Fibroblast of lung (primary cell): ENCODE measurements around the gene UNKL. TPM values are rescaled to one million over a fixed set of nuclear protein-coding genes. Genes with fewer than 3 reads are reported as not detected.

Source experiments
- DNase-seq, 2 donors: peaks; one replicate each; pipeline versions ENCODE4 v3.0.0 to v3.0.0-alpha.2; 2010; ENCODE audit warnings: low read depth in 2 of 2
- H2AFZ ChIP-seq: 2 replicates; pipeline ENCODE4 v1.5.1; 2012; ENCODE audit warnings: low read length, control low read depth, inconsistent platforms
- H3K27ac ChIP-seq: 2 replicates; pipeline ENCODE4 v1.5.1; 2011; ENCODE audit warnings: low read length, control low read depth; ENCODE audit not compliant: insufficient read depth
- H3K27me3 ChIP-seq: 2 replicates; pipeline ENCODE4 v1.5.1; 2011; ENCODE audit warnings: mild to moderate bottlenecking, low read length; ENCODE audit not compliant: control insufficient read depth, insufficient read depth
- H3K36me3 ChIP-seq: 2 replicates; pipeline ENCODE4 v1.5.1; 2011; ENCODE audit warnings: low read length; ENCODE audit not compliant: control insufficient read depth, insufficient read depth
- H3K4me1 ChIP-seq: 2 replicates; pipeline ENCODE4 v1.5.1; 2011; ENCODE audit warnings: low read length; ENCODE audit not compliant: control insufficient read depth, insufficient read depth; ENCODE audit errors: extremely low read depth
- H3K4me2 ChIP-seq: 2 replicates; pipeline ENCODE4 v1.5.1; 2011; ENCODE audit warnings: low read length, control low read depth; ENCODE audit not compliant: insufficient read depth; ENCODE audit errors: extremely low read depth
- H3K4me3 ChIP-seq, 4 experiments: fragments of 200-600 bp in 1 of 4; sonication (generic) in 1 of 4; replicated peaks in 1 of 4; 2 replicates each; pipeline ENCODE4 v1.5.1; 2011 to 2016; ENCODE audit warnings: low read length in 4 of 4, low read depth in 3 of 4, mild to moderate bottlenecking in 3 of 4, control low read depth in 2 of 4, inconsistent platforms in 1 of 4, mixed read lengths in 1 of 4; ENCODE audit not compliant: insufficient read depth in 1 of 4; ENCODE audit errors: control extremely low read depth in 1 of 4
- H3K79me2 ChIP-seq: 2 replicates; pipeline ENCODE4 v1.5.1; 2012; ENCODE audit warnings: mild to moderate bottlenecking, low read length, inconsistent platforms; ENCODE audit not compliant: control insufficient read depth, insufficient read depth
- H3K9ac ChIP-seq: 2 replicates; pipeline ENCODE4 v1.5.1; 2011; ENCODE audit warnings: mild to moderate bottlenecking, low read length, control low read depth; ENCODE audit not compliant: insufficient read depth
- H3K9me3 ChIP-seq: 2 replicates; pipeline ENCODE4 v1.5.1; 2012; ENCODE audit warnings: low read depth, low read length; ENCODE audit not compliant: control insufficient read depth, insufficient read depth
- H4K20me1 ChIP-seq: 2 replicates; pipeline ENCODE4 v1.5.1; 2011; ENCODE audit warnings: low read length; ENCODE audit not compliant: control insufficient read depth, insufficient read depth; ENCODE audit errors: extremely low read depth
- CTCF ChIP-seq, 2 donors: IDR thresholded peaks in 1 of 2; conservative IDR thresholded peaks in 1 of 2; 1 replicate in 1 of 2; 2 replicates in 1 of 2; pipeline ENCODE4 v1.5.1; 2011 to 2012; ENCODE audit warnings: low read length in 2 of 2, control low read depth in 1 of 2, inconsistent platforms in 1 of 2, low read depth in 1 of 2, mild to moderate bottlenecking in 1 of 2
- EZH2 ChIP-seq: IDR thresholded peaks from 2 replicates; pipeline ENCODE4 v1.5.1; 2012; ENCODE audit warnings: low read length, control low read depth, mild to moderate bottlenecking; ENCODE audit errors: missing control alignments
- polyA plus RNA-seq, 2 donors: library from polyadenylated mRNA; depleted of rRNA in 1 of 2; stranded (reverse) in 1 of 2; unstranded in 1 of 2; fragments of >200 nt; gene quantifications; 2 replicates each; pipeline ENCODE4 v1.2.1, GENCODE V29; 2011 to 2012; ENCODE audit warnings: missing spikeins in 1 of 2
- total RNA-seq: library from RNA; depleted of rRNA; stranded (reverse); fragments of >200 nt; gene quantifications from 2 replicates; pipeline ENCODE4 v1.2.1, GENCODE V29; 2014

UNKL gene
- total and polyA plus RNA-seq, 2 donors (not counting 1 experiment from before 2014, with no cell fraction given): 4.3 to 6.3 TPM

DNA sequence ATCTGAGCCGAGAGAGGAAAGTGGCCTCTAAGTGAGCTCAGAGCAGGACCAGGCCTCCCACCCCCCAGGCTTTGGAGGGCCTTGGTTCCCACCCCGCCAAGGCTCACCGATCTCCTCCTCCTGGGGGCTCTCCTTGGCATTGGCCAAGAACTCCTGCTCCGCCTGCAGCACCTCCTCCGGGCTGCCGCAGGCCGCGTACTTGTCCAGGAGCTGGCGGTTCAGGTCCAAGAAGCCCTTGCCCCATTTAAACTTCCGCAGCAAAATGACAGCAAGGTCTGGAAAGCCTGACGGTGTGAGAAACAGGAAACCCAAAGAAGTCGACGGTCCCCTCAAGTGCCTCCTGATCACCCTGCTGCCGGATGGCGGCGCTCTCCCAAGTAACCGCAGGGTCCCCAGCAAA lies 64.6 kb downstream of the UNKL start:
- H3K36me3 ChIP-seq: peaks cover 15% of the 10 kb centered on the region
- no peaks in the 10 kb centered on the region for H3K27me3 ChIP-seq
- no peak overlapping the region for H3K4me2 ChIP-seq
- no peaks in the 10 kb centered on the region for H3K9me3 ChIP-seq
- no peak overlapping the region for H3K27ac ChIP-seq
- H3K9ac ChIP-seq: no peak overlapping the region
- no peak for TF ChIP-seq CTCF (conservative IDR thresholded peaks at IDR 0.05 in 1 of 2, IDR thresholded peaks at IDR 0.05 in 1 of 2; ENCODE audit: low read depth in 1 of 2, low read length in 2 of 2)
- TF ChIP-seq EZH2: no peak
- DNase-seq: no peak
- H3K4me3 ChIP-seq: no peak overlapping the region
- no peak overlapping the region for H2AFZ ChIP-seq
- peaks cover 43% of the 10 kb centered on the region for H3K79me2 ChIP-seq
- no peaks in the 10 kb centered on the region for H4K20me1 ChIP-seq
- peaks cover 5% of the 10 kb centered on the region for H3K4me1 ChIP-seq

GRCh38 chr16:1349351-1349750 lies 65.2 kb downstream of the UNKL start:
- H3K79me2 ChIP-seq: peaks cover 39% of the 10 kb centered on the region
- DNase-seq: no peak
- H3K4me2 ChIP-seq: no peak overlapping the region
- H3K27ac ChIP-seq: no peak overlapping the region
- H3K36me3 ChIP-seq: peaks cover 15% of the 10 kb centered on the region
- H2AFZ ChIP-seq: no peak overlapping the region
- no peak overlapping the region for H3K4me3 ChIP-seq
- H3K27me3 ChIP-seq: no peaks in the 10 kb centered on the region
- no peak overlapping the region for H3K9ac ChIP-seq
- peaks cover 5% of the 10 kb centered on the region for H3K4me1 ChIP-seq
- no peaks in the 10 kb centered on the region for H4K20me1 ChIP-seq
- no peaks in the 10 kb centered on the region for H3K9me3 ChIP-seq
- TF ChIP-seq CTCF (conservative IDR thresholded peaks at IDR 0.05 in 1 of 2, IDR thresholded peaks at IDR 0.05 in 1 of 2; ENCODE audit: low read depth in 1 of 2, low read length in 2 of 2) (no peak), EZH2 (no peak)

DNA sequence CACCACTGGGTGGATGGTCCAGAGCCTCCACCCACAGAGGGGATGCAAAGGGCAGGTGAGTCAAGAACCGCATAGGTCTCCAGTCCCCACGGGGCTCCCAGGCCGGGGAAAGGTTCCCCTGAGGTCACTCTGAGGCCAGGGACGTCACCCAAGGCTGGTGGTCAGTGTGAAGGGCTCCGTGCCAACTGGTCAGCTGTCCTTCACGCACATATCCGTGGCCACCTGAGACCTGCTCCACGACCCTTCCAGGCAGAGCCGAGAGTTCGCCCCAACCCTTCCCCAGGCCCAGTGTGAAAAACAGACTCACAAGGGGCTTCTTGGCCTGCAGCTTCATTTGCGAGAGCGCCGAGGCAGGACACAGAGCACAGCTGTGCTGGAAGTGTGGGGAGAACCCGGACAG lies 65.6 kb downstream of the UNKL start:
- Histone ChIP-seq H3K79me2 (peaks cover 35% of the 10 kb centered on the region), H3K4me2 (no peak overlapping the region), H3K27ac (no peak overlapping the region), H3K9ac (no peak overlapping the region), H4K20me1 (no peaks in the 10 kb centered on the region), H3K36me3 (peaks cover 15% of the 10 kb centered on the region), H3K4me1 (peaks cover 5% of the 10 kb centered on the region), H3K27me3 (no peaks in the 10 kb centered on the region), H3K9me3 (no peaks in the 10 kb centered on the region), H2AFZ (no peak overlapping the region), H3K4me3 (no peak overlapping the region)
- no peak for DNase-seq
- TF ChIP-seq CTCF (conservative IDR thresholded peaks at IDR 0.05 in 1 of 2, IDR thresholded peaks at IDR 0.05 in 1 of 2; ENCODE audit: low read depth in 1 of 2, low read length in 2 of 2) (no peak), EZH2 (no peak)
